Measurements from ENCODE around the gene CLTC. TPM values are rescaled to one million over a fixed set of nuclear protein-coding genes. Genes with fewer than 3 reads are reported as not detected.

The CLTC gene
- total and polyA plus RNA-seq, 2 of the 8 experiments (the other 6 are each of a cell fraction or from before 2014, with no cell fraction given), result 175 to 283 TPM

DNA sequence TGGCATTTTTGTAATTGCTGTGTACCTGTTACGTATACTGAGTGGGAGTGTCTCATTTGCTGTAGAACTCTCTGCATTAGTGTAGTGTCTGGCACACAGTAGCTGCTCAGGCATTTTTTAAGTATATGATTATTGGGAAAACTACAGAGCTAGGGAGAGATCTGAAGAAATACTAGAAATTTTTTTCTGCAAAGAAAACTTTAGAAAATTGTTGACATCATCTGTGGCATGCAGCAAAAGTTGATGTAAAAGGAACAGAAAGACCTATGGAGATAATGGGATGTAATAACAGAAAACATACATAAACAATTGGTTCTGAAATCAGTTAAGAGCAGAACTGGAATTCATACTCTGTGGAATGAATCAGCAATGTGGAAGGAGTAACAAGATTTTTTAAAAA lies 11.6 kb downstream of the CLTC start (continued):
- TF ChIP-seq MAX (IDR thresholded peaks at IDR 0.05), result no peak
- no peak for TF ChIP-seq CHD1 (IDR thresholded peaks at IDR 0.05; ENCODE audit: low read depth, low read length)
- no peak for TF ChIP-seq ZNF274 (IDR thresholded peaks at IDR 0.05; ENCODE audit: borderline replicate concordance, extremely low read depth, low read length)
- no peak for TF ChIP-seq TAF7 (optimal IDR thresholded peaks at IDR 0.05; ENCODE audit: borderline replicate concordance, low read depth, low read length)
- no peak for TF ChIP-seq SUZ12 (IDR thresholded peaks at IDR 0.05; ENCODE audit: low read length)
- no peak for TF ChIP-seq RNF2 (IDR thresholded peaks at IDR 0.05; ENCODE audit: borderline replicate concordance, low read depth, low read length, missing control alignments, poor library complexity, severe bottlenecking)

Data from H1 (cell line).